H1 (cell line): ENCODE results near the gene DIS3L. TPM values are rescaled to one million over a fixed set of nuclear protein-coding genes. Genes with fewer than 3 reads are reported as not detected.

ENCODE experiments used
- CTCF ChIA-PET: fragments of 300-600 bp; sonication (Branson Sonifier 250); formaldehyde crosslinking; loops from one replicate; lab custom pipeline; 2021; ENCODE audit not compliant: partially characterized antibody; lab: Charles Lee
- POLR2A ChIA-PET: fragments of 300-600 bp; sonication (Branson Sonifier 250); formaldehyde crosslinking; loops from one replicate; lab custom pipeline; 2021; ENCODE audit warnings: inconsistent platforms; ENCODE audit not compliant: partially characterized antibody; lab: Charles Lee
- DNase-seq, 2 experiments: peaks; one replicate each; pipeline versions ENCODE4 v3.0.0 to v3.0.0-alpha.2; 2010 to 2022; ENCODE audit warnings: low spot score in 2 of 2, low read depth in 1 of 2, mixed read lengths in 1 of 2
- FAIRE-seq: peaks from 2 replicates; lab custom pipeline; 2011; peaks lifted over from hg19 to GRCh38; lab: Jason Lieb, UNC
- H2AFZ ChIP-seq: 2 replicates; pipeline ENCODE4 v1.8.1; 2012; ENCODE audit warnings: low read length, inconsistent platforms
- H2AK5ac ChIP-seq: 2 replicates; pipeline ENCODE4 v1.6.1; 2013; ENCODE audit warnings: low read depth, low read length
- H2BK120ac ChIP-seq: replicated peaks from 2 replicates; pipeline ENCODE3; 2013; ENCODE audit warnings: low read depth, low read length, inconsistent platforms
- H2BK12ac ChIP-seq: 2 replicates; pipeline ENCODE4 v1.6.1; 2013; ENCODE audit warnings: low read depth, low read length
- H2BK15ac ChIP-seq: 2 replicates; pipeline ENCODE4 v1.6.1; 2013; ENCODE audit warnings: low read length
- H2BK20ac ChIP-seq: 2 replicates; pipeline ENCODE4 v1.6.1; 2013; ENCODE audit warnings: low read length
- H2BK5ac ChIP-seq: 2 replicates; pipeline ENCODE4 v1.6.1; 2013; ENCODE audit warnings: low read depth, low read length
- H3K14ac ChIP-seq: 2 replicates; pipeline ENCODE4 v1.6.1; 2013; ENCODE audit warnings: inconsistent platforms; ENCODE audit not compliant: insufficient read length
- H3K18ac ChIP-seq: 2 replicates; pipeline ENCODE4 v1.6.1; 2013; ENCODE audit warnings: low read length; ENCODE audit errors: extremely low read depth
- H3K23ac ChIP-seq: 2 replicates; pipeline ENCODE4 v1.6.1; 2013; ENCODE audit warnings: inconsistent platforms; ENCODE audit not compliant: insufficient read length
- H3K23me2 ChIP-seq: 2 replicates; pipeline ENCODE4 v1.6.1; 2013; ENCODE audit warnings: low read depth, low read length
- H3K27ac ChIP-seq: 2 replicates; pipeline ENCODE4 v1.6.1; 2011; ENCODE audit warnings: low read depth, low read length, inconsistent platforms
- H3K27me3 ChIP-seq, 4 experiments: replicated peaks in 1 of 4; 1 replicate in 1 of 4; 2 replicates in 3 of 4; pipeline versions ENCODE4 v1.6.1 to v1.8.1; 2011 to 2013; ENCODE audit warnings: low read length in 3 of 4, mild to moderate bottlenecking in 3 of 4, inconsistent platforms in 2 of 4, mixed read lengths in 2 of 4, moderate library complexity in 1 of 4; ENCODE audit not compliant: control insufficient read depth in 3 of 4, insufficient read depth in 3 of 4; ENCODE audit errors: extremely low read depth in 1 of 4
- H3K36me3 ChIP-seq, 4 experiments: 2 replicates each; pipeline versions ENCODE4 v1.6.1 to v1.8.1; 2011 to 2013; ENCODE audit warnings: mild to moderate bottlenecking in 4 of 4, low read length in 3 of 4, moderate library complexity in 2 of 4, control low read depth in 1 of 4, inconsistent platforms in 1 of 4; ENCODE audit not compliant: insufficient read depth in 4 of 4, control insufficient read depth in 2 of 4
- H3K4ac ChIP-seq: replicated peaks from 2 replicates; pipeline ENCODE3; 2013; ENCODE audit warnings: low read length, low read depth, mixed read lengths, inconsistent platforms; ENCODE audit not compliant: insufficient read length
- H3K4me1 ChIP-seq, 4 experiments: replicated peaks in 1 of 4; 1 replicate in 1 of 4; 2 replicates in 3 of 4; pipeline versions ENCODE4 v1.6.1 to v1.8.1; 2011 to 2013; ENCODE audit warnings: low read length in 3 of 4, inconsistent platforms in 2 of 4, mixed read lengths in 1 of 4; ENCODE audit not compliant: insufficient read depth in 4 of 4, control insufficient read depth in 3 of 4
- H3K4me2 ChIP-seq, 2 experiments: 2 replicates each; pipeline versions ENCODE4 v1.6.1 to v1.8.1; 2011 to 2013; ENCODE audit warnings: low read depth in 2 of 2, low read length in 2 of 2, control low read depth in 1 of 2, inconsistent platforms in 1 of 2, mild to moderate bottlenecking in 1 of 2; ENCODE audit not compliant: insufficient read depth in 1 of 2
- H3K4me3 ChIP-seq, 4 experiments: fragments of 200-600, 300-600 bp in 1 of 4; sonication (generic), shearing (Covaris generic), sonication (Bioruptor Twin) in 1 of 4; 2 replicates each; pipeline versions ENCODE4 v1.5.1 to v1.8.1; 2011 to 2016; ENCODE audit warnings: low read length in 4 of 4, low read depth in 3 of 4, control low read depth in 2 of 4, inconsistent platforms in 2 of 4, mild to moderate bottlenecking in 2 of 4, mixed read lengths in 1 of 4, moderate library complexity in 1 of 4; ENCODE audit not compliant: insufficient read depth in 2 of 4; ENCODE audit errors: extremely low read depth in 1 of 4
- H3K56ac ChIP-seq: replicated peaks from 2 replicates; pipeline ENCODE3; 2013; ENCODE audit warnings: low read depth, mild to moderate bottlenecking, mixed read lengths, low read length, inconsistent platforms; ENCODE audit not compliant: insufficient read length
- H3K79me1 ChIP-seq: 2 replicates; pipeline ENCODE4 v1.6.1; 2013; ENCODE audit warnings: low read depth, low read length, control low read depth
- H3K79me2 ChIP-seq, 2 experiments: 2 replicates each; pipeline versions ENCODE4 v1.6.1 to v1.8.1; 2012 to 2013; ENCODE audit warnings: low read length in 2 of 2, mild to moderate bottlenecking in 2 of 2, inconsistent platforms in 1 of 2; ENCODE audit not compliant: insufficient read depth in 2 of 2, control insufficient read depth in 1 of 2
- H3K9ac ChIP-seq, 4 experiments: replicated peaks in 1 of 4; 1 replicate in 1 of 4; 2 replicates in 3 of 4; pipeline versions ENCODE4 v1.6.1 to v1.8.1; 2011 to 2013; ENCODE audit warnings: low read depth in 3 of 4, low read length in 3 of 4, control low read depth in 2 of 4, mild to moderate bottlenecking in 2 of 4, moderate library complexity in 2 of 4, inconsistent platforms in 1 of 4; ENCODE audit errors: extremely low read depth in 1 of 4
- H3K9me3 ChIP-seq, 2 experiments: 2 replicates each; pipeline versions ENCODE4 v1.6.1 to v1.8.1; 2012 to 2013; ENCODE audit warnings: mild to moderate bottlenecking in 2 of 2, moderate library complexity in 2 of 2, control low read depth in 1 of 2, inconsistent platforms in 1 of 2, low read depth in 1 of 2, low read length in 1 of 2, mixed read lengths in 1 of 2; ENCODE audit not compliant: insufficient read depth in 2 of 2
- H4K20me1 ChIP-seq, 2 experiments: replicated peaks in 1 of 2; 2 replicates each; pipeline versions ENCODE3 to v1.8.1; 2011 to 2013; ENCODE audit warnings: inconsistent platforms in 2 of 2, low read length in 2 of 2, mild to moderate bottlenecking in 1 of 2; ENCODE audit not compliant: insufficient read depth in 2 of 2, control insufficient read depth in 1 of 2
- H4K5ac ChIP-seq: 2 replicates; pipeline ENCODE4 v1.6.1; 2013; ENCODE audit warnings: low read length, low read depth, mixed read lengths, inconsistent platforms; ENCODE audit not compliant: insufficient read length
- H4K8ac ChIP-seq: 2 replicates; pipeline ENCODE4 v1.8.0; 2013; ENCODE audit warnings: mild to moderate bottlenecking, moderate library complexity, low read length, inconsistent platforms; ENCODE audit not compliant: insufficient read depth; ENCODE audit errors: extremely low read depth
- H4K91ac ChIP-seq: replicated peaks from 2 replicates; pipeline ENCODE3; 2013; ENCODE audit warnings: low read length, mixed read lengths, inconsistent platforms; ENCODE audit not compliant: insufficient read length
- ATF2 ChIP-seq: IDR thresholded peaks from 2 replicates; pipeline ENCODE4 v1.6.1; 2012; ENCODE audit warnings: low read length, inconsistent platforms
- NANOG ChIP-seq: IDR thresholded peaks from 2 replicates; pipeline ENCODE4 v1.6.1; 2011; ENCODE audit warnings: low read length, low read depth, mild to moderate bottlenecking, inconsistent platforms; ENCODE audit not compliant: insufficient read depth, poor library complexity, severe bottlenecking
- WGBS, 2 experiments: shearing (Covaris generic) in 1 of 2; methylation state at CpG; one replicate each; pipeline versions ENCODE4 v1.1.6 to v1.1.7; 2013 to 2015; ENCODE audit warnings: low lambda C conversion rate in 2 of 2, mixed read lengths in 2 of 2, inconsistent platforms in 1 of 2, low coverage in 1 of 2, missing lambda C conversion rate in 1 of 2; ENCODE audit not compliant: insufficient replicate concordance in 2 of 2, insufficient coverage in 1 of 2, insufficient read length in 1 of 2; ENCODE audit errors: extremely low coverage in 1 of 2, missing lambda C conversion rate in 1 of 2; 5-methylcytosine and 5-hydroxymethylcytosine counted together
- polyA plus RNA-seq, 7 experiments: library from polyadenylated mRNA; depleted of rRNA in 3 of 7; stranded (reverse) in 5 of 7; unstranded in 2 of 7; fragments of >200 nt in 5 of 7; fragments of 200-250 nt in 2 of 7; gene quantifications; 1 replicate in 5 of 7; 2 replicates in 1 of 7; 4 replicates in 1 of 7; pipeline versions ENCODE4 v1.2.1 to v1.2.3, GENCODE V29; 2011 to 2013; ENCODE audit warnings: missing spikeins in 2 of 7, mixed read lengths in 2 of 7
- total RNA-seq: library from RNA; stranded (reverse); fragmentation: NEBNext Ultra II Directional; extraction: Animal tissue kit (Norgen Biotek cat#: 25700); gene quantifications from 2 replicates; pipeline ENCODE4 v1.2.1, GENCODE V29; 2021

Gene DIS3L
- total and polyA plus RNA-seq, 2 of the 8 experiments (the other 6 are each of a cell fraction or from before 2014, with no cell fraction given), result 8.7 to 25.0 TPM

DNA sequence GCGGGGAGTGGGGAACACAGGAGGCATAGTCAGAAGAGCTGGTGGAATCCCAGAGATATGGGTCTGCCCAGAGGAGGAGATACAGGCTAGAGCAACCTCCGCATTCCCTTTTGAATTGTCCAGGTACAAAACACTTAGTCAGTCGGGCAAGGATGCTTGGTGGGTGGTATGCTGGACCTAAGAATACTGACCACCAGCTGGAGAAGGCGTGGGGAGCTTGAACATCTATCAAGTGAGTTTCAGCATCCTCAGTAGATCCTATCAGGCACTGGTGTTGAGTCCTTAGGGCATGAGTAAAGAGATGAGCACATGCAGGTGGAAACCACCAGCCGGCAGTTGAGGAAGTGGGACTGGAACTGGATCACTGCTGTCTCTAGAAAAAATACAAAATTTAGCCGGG is 14.7 kb upstream of the DIS3L start:
- Histone ChIP-seq H2BK120ac (no peak overlapping the region), H3K27me3 (no peaks in the 10 kb centered on the region), H4K20me1 (no peaks in the 10 kb centered on the region), H2AK5ac (no peak overlapping the region), H3K79me1 (no peaks in the 10 kb centered on the region), H3K9me3 (no peaks in the 10 kb centered on the region), H3K9ac (no peak overlapping the region), H3K4ac (no peak overlapping the region), H3K23me2 (no peaks in the 10 kb centered on the region), H3K36me3 (no peaks in the 10 kb centered on the region), H3K79me2 (no peaks in the 10 kb centered on the region), H3K4me1 (no peaks in the 10 kb centered on the region), H3K4me3 (no peak overlapping the region), H4K91ac (no peak overlapping the region), H3K56ac (no peak overlapping the region), H4K8ac (no peak overlapping the region), H3K14ac (no peak overlapping the region), H3K18ac (no peak overlapping the region), H2AFZ (no peak overlapping the region), H2BK15ac (no peak overlapping the region), H3K27ac (no peak overlapping the region), H4K5ac (no peak overlapping the region), H2BK20ac (no peak overlapping the region), H2BK12ac (no peak overlapping the region), H3K4me2 (no peak overlapping the region), H2BK5ac (no peak overlapping the region), H3K23ac (no peak overlapping the region)
- POLR2A ChIA-PET, result no interaction called here
- 88% methylated on average over 6 of the region's 6 CpGs; no CpG with 5 or more reads in 1 of the 2 experiments for whole genome bisulfite sequencing, 2 experiments
- no peak for DNase-seq
- CTCF ChIA-PET, result interaction anchor here (0.7 to 1.3 kb wide), 2 partner anchors 10 to 355 kb away, joined by 3 to 5 read pairs; no protein-coding TSS in a partner anchor
- FAIRE-seq, result no peak
- TF ChIP-seq ATF2 (no peak), NANOG (no peak)
